ENCODE data around the gene ARHGAP18.

Gene ARHGAP18

DNA sequence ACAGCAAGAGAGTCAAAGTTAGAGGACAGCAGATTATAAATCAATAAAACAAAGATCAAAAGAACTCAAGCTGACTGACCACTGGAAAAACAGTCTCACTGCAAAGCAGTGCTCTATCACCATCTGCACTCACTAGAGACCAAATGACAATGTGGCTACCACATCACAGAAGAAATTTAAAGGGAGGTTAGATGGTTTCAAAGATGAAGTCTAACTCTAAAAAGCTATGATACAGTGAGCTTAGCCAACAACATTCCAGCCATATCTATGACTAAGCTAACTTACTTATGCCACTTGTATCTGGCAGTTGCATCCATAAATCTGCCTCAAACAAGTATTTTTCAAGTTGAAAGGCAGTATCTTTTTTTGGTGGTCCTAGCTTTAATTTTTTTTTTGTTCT lies 68.6 kb downstream of the ARHGAP18 start:
- no peak for DNase-seq

GRCh38 chr6:129638686-129639085 lies 71.3 kb downstream of the ARHGAP18 start:
- DNase-seq = no peak

GRCh38 chr6:129638055-129638684 lies 71.8 kb downstream of the ARHGAP18 start:
- no peak for DNase-seq

- DNase-seq = no peak
Observed at GRCh38 chr6:129637340-129638054, 72.5 kb downstream of the ARHGAP18 start.

GRCh38 chr6:129635396-129636130 lies 74.4 kb downstream of the ARHGAP18 start:
- DNase-seq = no peak

GRCh38 chr6:129634411-129635230 lies 75.4 kb downstream of the ARHGAP18 start:
- no peak for DNase-seq

DNA sequence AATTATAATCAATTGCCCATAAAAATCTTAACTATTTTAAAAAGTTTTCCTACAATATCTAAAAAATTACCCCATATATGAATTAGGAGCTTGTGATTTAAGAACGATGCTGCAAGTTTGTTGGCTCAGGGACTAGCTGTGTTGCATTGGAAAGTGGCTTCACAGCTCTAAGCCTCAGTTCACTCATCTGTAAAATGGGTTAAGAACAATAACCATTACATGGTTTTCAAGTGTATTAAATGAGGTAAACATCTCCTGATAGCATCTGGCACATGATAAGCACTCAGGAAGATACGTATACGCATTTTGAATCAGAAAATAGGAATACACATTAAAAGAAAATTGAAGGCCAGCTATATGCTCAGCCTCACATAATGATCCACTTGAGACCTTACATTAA lies 76.4 kb downstream of the ARHGAP18 start:
- DNase-seq = no peak

DNA sequence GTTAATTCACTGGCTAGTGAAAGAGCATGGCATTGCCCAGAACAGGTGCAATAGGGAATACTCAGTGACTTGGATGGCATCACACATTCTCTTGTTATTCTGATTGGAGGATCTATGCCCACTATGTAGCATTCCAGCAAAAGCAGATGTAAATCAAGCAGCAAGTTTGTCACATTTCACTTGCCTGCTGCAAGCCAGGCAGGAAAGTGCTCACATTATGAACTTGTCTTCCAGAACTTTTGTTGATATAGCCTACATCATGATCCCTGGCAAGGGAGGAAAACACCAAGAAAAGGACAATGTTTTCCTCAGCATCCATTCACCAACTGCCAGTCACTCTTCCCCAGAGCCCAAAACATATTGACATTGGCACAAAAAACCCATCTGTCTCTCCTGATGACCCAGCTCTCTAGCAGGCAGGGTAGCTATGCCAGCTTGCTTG lies 77.8 kb downstream of the ARHGAP18 start:
- DNase-seq = no peak

DNA sequence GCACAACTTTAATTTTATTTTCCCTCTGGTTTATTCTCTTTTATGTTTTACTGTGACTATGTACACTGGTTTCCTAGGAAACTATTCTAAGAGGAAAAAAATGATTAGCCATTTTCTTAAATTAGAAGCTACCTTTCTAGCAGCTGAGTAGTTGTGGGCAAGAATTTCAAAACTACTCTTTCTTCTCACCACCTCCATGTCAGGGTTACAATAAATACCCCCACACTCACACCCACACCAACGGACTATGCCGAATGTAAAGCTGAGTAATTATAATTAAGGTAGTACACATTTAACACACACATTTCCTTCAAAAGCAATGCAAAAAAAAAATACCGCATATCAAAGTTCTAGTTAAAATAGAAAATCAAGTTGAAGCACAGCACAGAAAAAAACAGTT lies 78.9 kb downstream of the ARHGAP18 start:
- DNase-seq = no peak

GRCh38 chr6:129630596-129630995 lies 79.4 kb downstream of the ARHGAP18 start:
- no peak for DNase-seq

GRCh38 chr6:129628101-129628815 lies 81.7 kb downstream of the ARHGAP18 start:
- DNase-seq = no peak

GRCh38 chr6:129624488-129624887 lies 85.5 kb downstream of the ARHGAP18 start:
- no peak for DNase-seq

DNA sequence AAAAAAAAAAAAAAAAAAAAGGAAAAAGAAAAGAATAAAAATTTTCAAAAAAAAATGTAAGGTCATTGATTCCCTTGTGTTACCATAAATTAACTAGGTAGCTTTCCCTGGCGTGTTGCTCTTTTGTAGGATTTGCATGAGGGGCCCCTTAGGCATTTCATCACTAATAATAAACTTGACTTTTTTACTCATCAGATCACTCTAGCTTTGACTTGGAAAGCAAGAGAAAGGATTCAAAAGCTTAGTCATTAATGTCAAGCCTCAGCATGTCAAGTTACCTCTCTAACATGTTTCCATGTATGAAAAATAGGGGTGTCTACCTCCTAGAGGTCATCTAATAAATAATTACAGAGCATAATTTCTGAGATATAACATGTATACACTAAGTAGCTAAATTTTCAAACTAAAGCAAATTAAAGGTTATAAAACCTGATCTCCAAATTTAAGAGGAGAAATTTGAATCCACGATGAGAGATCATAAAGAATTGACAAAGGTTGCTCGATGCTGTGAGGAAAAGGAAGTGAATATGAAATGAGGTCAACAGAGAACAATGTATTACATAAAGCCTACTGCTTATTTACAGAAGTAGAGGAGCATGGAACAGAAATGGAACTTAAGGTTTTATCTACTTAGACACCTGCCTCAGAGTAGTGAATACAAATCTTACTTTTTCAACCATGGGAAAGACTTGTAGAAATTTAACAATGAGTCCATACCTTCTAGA lies 86.8 kb downstream of the ARHGAP18 start:
- no peak for DNase-seq

DNA sequence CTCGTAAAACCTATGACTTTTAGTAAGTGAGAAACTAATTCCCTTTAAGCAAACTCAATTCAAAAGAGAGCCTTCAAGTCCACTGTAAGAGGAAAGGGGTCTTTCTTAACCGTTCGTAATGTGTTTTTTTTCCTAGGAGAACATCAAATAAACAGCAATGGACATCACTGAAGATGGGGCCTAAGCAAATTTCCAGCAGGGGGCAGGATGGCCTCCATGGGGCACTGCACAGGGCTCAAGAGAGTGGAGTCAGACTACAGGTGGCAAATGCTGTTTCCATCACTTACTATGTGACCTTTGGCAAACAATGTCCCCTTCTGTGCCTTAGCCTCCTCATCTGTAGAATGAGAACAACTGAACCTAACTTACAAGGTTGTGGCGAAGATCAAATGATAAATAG lies 88.7 kb downstream of the ARHGAP18 start:
- DNase-seq = no peak

DNA sequence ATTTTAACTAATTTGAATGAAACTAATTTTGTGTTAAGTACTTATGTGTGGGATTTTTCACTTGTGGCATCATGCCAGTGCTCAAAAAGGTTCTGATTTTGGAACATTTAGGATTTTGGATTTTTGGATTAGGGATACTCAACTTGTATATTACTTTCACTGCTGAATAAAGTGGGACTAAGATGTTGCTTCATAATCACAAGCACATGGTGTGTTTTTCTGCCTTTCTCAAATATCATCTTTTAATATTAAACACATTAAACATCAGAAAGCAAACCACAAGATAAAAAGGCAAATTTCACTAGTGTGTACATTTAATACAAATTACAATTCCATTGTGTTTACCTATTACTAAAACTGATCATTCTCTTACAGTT lies 89.8 kb downstream of the ARHGAP18 start:
- DNase-seq = no peak

DNA sequence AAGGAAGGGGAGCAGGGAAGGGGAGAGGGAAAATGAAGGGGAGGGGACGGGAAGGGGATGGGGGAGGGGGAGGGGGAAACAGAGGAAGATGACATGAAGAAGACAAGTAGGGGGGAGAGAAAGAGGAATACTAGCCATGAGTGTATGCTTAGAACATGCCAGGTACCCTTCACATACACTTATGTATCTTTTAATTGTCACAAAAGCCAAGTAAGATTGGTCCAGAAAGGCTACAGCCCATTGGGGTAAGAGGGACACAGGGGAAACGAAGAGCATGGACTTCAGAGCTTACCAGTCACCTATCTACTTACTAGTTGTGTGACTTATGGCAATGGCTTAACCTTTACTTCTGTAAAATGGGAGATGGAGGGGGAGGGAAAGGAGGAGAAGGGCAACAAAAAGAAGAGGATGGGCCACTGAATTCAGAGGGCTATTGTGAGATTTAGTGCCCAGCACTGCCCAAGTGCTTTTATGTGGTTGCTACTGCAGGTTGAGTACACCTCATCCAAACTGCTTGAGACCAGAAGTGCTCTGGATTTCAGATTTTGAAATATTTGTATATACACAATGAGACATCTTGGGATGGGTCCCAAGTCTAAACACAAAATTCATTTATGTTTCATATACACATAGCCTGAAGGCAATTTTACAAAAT lies 90.3 kb downstream of the ARHGAP18 start:
- no peak for DNase-seq

- no peak for DNase-seq
Observed at GRCh38 chr6:129617986-129618385, 92.0 kb downstream of the ARHGAP18 start.

DNA sequence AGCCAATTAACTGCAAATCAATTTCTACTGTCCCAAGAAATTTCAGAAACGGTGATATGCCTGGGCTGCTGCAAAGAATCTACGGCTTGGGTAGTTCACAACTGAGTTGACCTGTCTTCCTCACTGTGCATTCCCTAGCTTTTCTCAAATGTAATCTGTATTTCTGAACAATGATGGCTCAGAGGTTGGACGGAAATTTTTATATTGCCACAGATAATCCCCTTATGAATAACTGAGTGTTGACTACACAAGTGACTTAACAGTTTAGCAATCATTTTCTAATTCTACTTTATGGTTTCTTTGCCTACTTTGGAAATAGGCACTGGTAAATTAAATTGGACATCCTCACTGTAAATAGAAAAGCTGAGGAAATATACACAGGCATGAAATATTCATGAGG lies 94.5 kb downstream of the ARHGAP18 start:
- no peak for DNase-seq

- DNase-seq = no peak
Observed at GRCh38 chr6:129615020-129615419, 95.0 kb downstream of the ARHGAP18 start.

GRCh38 chr6:129614464-129614863 lies 95.5 kb downstream of the ARHGAP18 start:
- no peak for DNase-seq

DNA sequence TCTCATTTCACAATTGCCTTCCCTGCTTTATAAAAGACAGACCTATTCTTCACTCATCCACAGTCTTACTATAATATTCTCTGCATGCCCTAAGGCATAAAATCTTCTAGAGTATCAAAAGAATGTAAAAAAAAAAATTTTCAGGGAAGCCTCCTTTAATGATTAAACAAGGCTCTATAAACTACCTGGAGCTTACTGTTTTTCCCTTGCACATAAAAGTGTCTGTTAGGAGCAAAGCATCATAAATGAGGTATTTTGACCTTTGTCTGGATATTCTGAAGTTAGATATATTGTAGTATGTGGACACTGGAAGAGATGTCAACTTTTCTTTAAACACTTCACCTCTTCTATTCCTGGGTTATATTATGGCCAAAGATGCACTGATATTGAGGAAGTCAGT lies 97.5 kb downstream of the ARHGAP18 start:
- no peak for DNase-seq

Data from NCI-H1436 treated with DMSO at 0.1 percent for 48 hours (cell line).